Ectodermal cell (in vitro differentiated cells): ENCODE measurements around the gene AMOTL2.

ENCODE experiments used
- H3K27ac ChIP-seq: 2 replicates; pipeline ENCODE4 v1.7.0; 2013; ENCODE audit warnings: mild to moderate bottlenecking, low read depth, low read length; ENCODE audit not compliant: insufficient read depth, poor library complexity, severe bottlenecking
- H3K27me3 ChIP-seq: 2 replicates; pipeline ENCODE4 v1.7.0; 2013; ENCODE audit warnings: mild to moderate bottlenecking, low read length; ENCODE audit not compliant: insufficient read depth, control insufficient read depth, poor library complexity, severe bottlenecking
- H3K36me3 ChIP-seq: one replicate; pipeline ENCODE4 v1.7.0; 2013; ENCODE audit warnings: low read length; ENCODE audit not compliant: control insufficient read depth, insufficient read depth
- H3K4me1 ChIP-seq: one replicate; pipeline ENCODE4 v1.7.0; 2013; ENCODE audit warnings: low read length; ENCODE audit not compliant: control insufficient read depth, insufficient read depth
- H3K4me3 ChIP-seq: 2 replicates; pipeline ENCODE4 v1.7.0; 2013; ENCODE audit warnings: low read depth, low read length, control low read depth; ENCODE audit not compliant: insufficient read depth
- H3K9me3 ChIP-seq: 2 replicates; pipeline ENCODE4 v1.7.0; 2013; ENCODE audit warnings: mild to moderate bottlenecking, low read length, moderate library complexity; ENCODE audit not compliant: control insufficient read depth
- WGBS, 2 experiments: methylation state at CpG; one replicate each; pipeline ENCODE4 v1.1.7; 2013; ENCODE audit warnings: missing lambda C conversion rate in 2 of 2; 5-methylcytosine and 5-hydroxymethylcytosine counted together

AMOTL2 gene

GRCh38 chr3:134342259-134342658 is 32.0 kb downstream of the AMOTL2 start:
- no peaks in the 10 kb centered on the region for H3K4me1 ChIP-seq

DNA sequence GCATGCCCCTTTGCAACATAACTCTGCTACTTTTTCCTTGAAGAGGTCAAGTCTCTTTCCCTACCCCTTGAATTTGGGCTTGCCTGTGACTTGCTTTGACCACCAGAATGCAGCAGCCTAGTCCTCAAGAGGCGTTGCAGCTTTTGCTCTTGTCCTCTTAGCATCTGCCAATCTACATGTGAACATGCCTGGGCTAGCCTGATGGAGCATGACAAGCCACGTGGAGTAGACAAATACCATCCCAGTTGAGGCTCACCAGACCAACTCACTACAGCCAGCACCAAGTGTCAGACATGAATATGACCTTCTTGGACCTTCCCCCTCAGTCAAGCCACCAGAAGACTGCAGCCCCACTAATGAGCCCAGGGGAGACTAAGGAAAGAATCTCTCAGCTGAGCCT is 32.9 kb downstream of the AMOTL2 start:
- no peaks in the 10 kb centered on the region for H3K27me3 ChIP-seq
- no peaks in the 10 kb centered on the region for H3K4me1 ChIP-seq
- 89 to 92% methylated on average over 2 of the region's 2 CpGs for WGBS, 2 experiments
- H3K9me3 ChIP-seq = no peaks in the 10 kb centered on the region
- no peak overlapping the region for H3K4me3 ChIP-seq
- no peak overlapping the region for H3K27ac ChIP-seq
- H3K36me3 ChIP-seq = no peaks in the 10 kb centered on the region

More at GRCh38 chr3:134342259-134342658, 32.0 kb downstream of the AMOTL2 start:
- H3K9me3 ChIP-seq = no peaks in the 10 kb centered on the region
- no peaks in the 10 kb centered on the region for H3K27me3 ChIP-seq
- WGBS, 2 experiments = 93 to 94% methylated on average over 9 of the region's 9 CpGs
- H3K36me3 ChIP-seq = no peaks in the 10 kb centered on the region
- no peak overlapping the region for H3K4me3 ChIP-seq
- H3K27ac ChIP-seq = no peak overlapping the region

- Histone ChIP-seq H3K36me3 (no peaks in the 10 kb centered on the region), H3K4me1 (no peaks in the 10 kb centered on the region), H3K27ac (no peak overlapping the region), H3K27me3 (no peaks in the 10 kb centered on the region), H3K9me3 (no peaks in the 10 kb centered on the region), H3K4me3 (no peak overlapping the region)
- 81 to 91% methylated on average over 1 of the region's 1 CpG for WGBS, 2 experiments
These were observed 33.3 kb downstream of the AMOTL2 start for GRCh38 chr3:134340982-134341365.

GRCh38 chr3:134340362-134340981 is 33.8 kb downstream of the AMOTL2 start:
- no peaks in the 10 kb centered on the region for H3K4me1 ChIP-seq
- 89 to 100% methylated on average over 1 of the region's 1 CpG for WGBS, 2 experiments
- no peaks in the 10 kb centered on the region for H3K9me3 ChIP-seq
- no peaks in the 10 kb centered on the region for H3K27me3 ChIP-seq
- no peak overlapping the region for H3K4me3 ChIP-seq
- H3K27ac ChIP-seq = no peak overlapping the region
- H3K36me3 ChIP-seq = no peaks in the 10 kb centered on the region

DNA sequence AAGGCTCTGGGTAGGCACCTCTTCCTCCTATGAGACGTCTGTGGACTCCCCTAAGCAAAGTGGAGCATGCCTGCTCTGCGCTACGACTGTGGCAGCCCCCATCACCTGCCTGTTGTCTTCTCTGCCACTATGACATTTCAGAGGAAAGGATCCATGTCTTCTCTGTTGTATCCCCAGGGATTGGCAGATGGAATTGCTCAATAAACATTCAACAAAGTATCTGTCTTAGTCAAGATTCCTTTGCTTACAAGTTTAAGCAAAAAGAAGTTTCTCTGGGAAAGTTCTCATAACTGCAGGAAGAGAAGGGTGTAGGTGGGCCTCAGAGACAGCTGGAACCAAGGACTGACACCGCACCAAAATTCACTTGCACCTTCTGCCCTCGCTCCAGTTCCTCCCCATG is 34.3 kb downstream of the AMOTL2 start:
- Histone ChIP-seq H3K4me1 (peaks cover 5% of the 10 kb centered on the region), H3K9me3 (no peaks in the 10 kb centered on the region)
- 83 to 87% methylated on average over 5 of the region's 5 CpGs for WGBS, 2 experiments

DNA sequence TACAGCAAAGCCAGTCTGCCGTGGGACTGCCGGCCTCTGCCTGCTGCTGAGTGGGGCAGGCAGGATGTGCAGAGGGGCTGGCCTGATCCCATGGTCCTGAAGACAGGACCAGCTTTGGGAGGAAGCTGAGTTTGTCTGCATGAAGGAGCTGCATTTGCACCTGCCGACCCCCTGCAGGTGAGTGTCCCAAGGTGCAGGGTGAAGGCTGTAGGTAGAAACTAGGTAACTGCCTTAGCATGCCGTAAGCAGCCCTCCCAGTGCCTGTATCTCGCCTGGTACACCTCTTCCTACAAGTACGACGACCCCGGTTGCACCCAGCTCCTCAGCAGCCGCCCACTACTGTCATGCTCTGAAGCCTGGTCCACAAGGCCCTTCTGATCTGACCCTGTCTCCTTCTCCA is 34.9 kb downstream of the AMOTL2 start:
- Histone ChIP-seq H3K4me3 (no peak overlapping the region), H3K36me3 (no peaks in the 10 kb centered on the region), H3K9me3 (no peaks in the 10 kb centered on the region), H3K4me1 (peaks cover 10% of the 10 kb centered on the region), H3K27ac (no peak overlapping the region), H3K27me3 (no peaks in the 10 kb centered on the region)
- WGBS, 2 experiments = 93% methylated on average over 9 of the region's 9 CpGs

More for the DNA sequence above, 34.3 kb downstream of the AMOTL2 start:
- no peaks in the 10 kb centered on the region for H3K27me3 ChIP-seq
- no peak overlapping the region for H3K4me3 ChIP-seq
- no peak overlapping the region for H3K27ac ChIP-seq
- H3K36me3 ChIP-seq = no peaks in the 10 kb centered on the region

GRCh38 chr3:134338516-134339261 is 35.6 kb downstream of the AMOTL2 start:
- H3K36me3 ChIP-seq = no peaks in the 10 kb centered on the region
- H3K27ac ChIP-seq = no peak overlapping the region
- H3K4me1 ChIP-seq = peaks cover 17% of the 10 kb centered on the region
- 82 to 91% methylated on average over 5 of the region's 5 CpGs for WGBS, 2 experiments
- no peaks in the 10 kb centered on the region for H3K9me3 ChIP-seq
- no peak overlapping the region for H3K4me3 ChIP-seq
- H3K27me3 ChIP-seq = no peaks in the 10 kb centered on the region

DNA sequence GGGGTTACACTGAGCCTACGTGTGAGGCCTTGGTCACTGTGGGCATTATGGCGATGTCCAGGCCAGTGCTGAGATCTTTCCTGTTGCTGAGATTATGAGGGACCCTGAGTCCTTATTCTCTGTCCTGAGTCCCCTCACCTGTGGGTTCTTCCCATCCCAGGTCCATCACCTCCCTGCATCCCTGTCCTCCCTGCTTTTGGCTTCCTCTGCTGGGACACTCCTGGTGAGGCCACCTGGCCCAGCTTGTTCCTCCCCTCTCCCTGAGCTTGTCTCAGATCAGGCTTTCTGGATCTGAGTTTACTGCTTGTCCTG is 36.1 kb downstream of the AMOTL2 start:
- no peak overlapping the region for H3K27ac ChIP-seq

GRCh38 chr3:134337511-134338200 is 36.6 kb downstream of the AMOTL2 start:
- no peak overlapping the region for H3K4me3 ChIP-seq
- 91 to 93% methylated on average over 3 of the region's 3 CpGs for WGBS, 2 experiments
- no peaks in the 10 kb centered on the region for H3K36me3 ChIP-seq
- H3K4me1 ChIP-seq = peaks cover 27% of the 10 kb centered on the region
- no peaks in the 10 kb centered on the region for H3K9me3 ChIP-seq
- H3K27me3 ChIP-seq = no peaks in the 10 kb centered on the region
- H3K27ac ChIP-seq = no peak overlapping the region

More for the DNA sequence above, 36.1 kb downstream of the AMOTL2 start:
- Histone ChIP-seq H3K36me3 (no peaks in the 10 kb centered on the region), H3K4me3 (no peak overlapping the region), H3K27me3 (no peaks in the 10 kb centered on the region), H3K9me3 (no peaks in the 10 kb centered on the region), H3K4me1 (peaks cover 22% of the 10 kb centered on the region)
- 89 to 92% methylated on average over 2 of the region's 2 CpGs for WGBS, 2 experiments

GRCh38 chr3:134337071-134337482 is 37.2 kb downstream of the AMOTL2 start:
- H3K36me3 ChIP-seq = no peaks in the 10 kb centered on the region
- peaks cover 32% of the 10 kb centered on the region for H3K4me1 ChIP-seq
- H3K9me3 ChIP-seq = no peaks in the 10 kb centered on the region
- no peak overlapping the region for H3K4me3 ChIP-seq
- no peaks in the 10 kb centered on the region for H3K27me3 ChIP-seq
- 94 to 95% methylated on average over 8 of the region's 8 CpGs for WGBS, 2 experiments
- H3K27ac ChIP-seq = no peak overlapping the region
